ENCODE data around the gene DENND6A.

Gene DENND6A

DNA sequence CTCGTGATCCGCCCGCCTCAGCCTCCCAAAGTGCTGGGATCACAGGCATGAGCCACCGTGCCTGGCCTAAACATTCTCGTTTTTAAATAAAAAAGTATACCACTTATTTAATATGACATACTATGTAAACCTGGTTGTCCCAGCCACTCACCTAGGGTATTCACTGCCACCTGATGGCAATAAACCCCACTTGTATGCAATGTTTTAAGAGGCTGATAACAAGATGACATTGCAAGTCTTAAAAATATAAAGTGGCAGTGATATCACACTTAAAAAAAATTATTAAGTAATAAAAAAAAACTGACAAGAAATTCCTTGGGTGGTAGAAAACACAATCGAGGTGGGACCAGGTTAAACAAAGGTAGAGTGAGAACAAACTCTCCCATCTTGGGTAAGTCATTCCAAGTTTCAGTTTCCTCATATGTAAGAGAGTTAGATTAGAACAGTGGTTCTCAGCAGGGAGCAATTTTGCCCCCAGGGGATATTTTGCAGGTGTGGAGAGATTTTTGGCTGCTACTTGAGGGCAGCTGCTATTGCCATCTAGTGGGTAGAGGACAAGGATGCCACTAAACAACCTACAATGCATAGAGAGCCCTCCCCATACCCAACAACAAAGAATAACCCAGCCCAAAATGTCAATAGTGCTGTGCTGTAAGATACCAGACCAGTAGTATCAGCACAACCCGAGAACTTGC lies 110.3 kb downstream of the DENND6A start:
- H3K4me3 Mint-ChIP-seq = no peak overlapping the region

DNA sequence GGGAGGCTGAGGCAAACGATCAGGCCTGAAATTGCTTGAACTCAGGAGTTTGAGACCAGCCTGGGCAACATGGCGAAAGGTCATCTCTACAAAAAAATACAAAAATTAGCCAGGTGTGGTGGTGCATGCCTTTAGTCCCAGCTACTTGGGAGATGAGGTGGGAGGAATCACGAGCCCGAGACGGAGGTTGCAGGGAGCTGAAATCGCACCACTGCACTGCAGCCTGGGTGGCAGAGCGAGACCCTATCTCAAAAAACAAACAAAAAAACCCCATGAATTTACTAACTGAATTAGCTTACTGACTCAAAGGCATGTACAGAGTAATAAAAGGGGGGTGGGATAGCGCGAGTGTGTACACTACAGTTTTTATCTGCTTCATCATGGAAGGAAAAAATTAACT lies 115.1 kb downstream of the DENND6A start:
- DNase-seq (ENCODE audit: low spot score in 2 of 2) (no peak), ATAC-seq (replicated peaks; ENCODE audit: extremely low read depth, poor library complexity, severe bottlenecking) (no peak)
- H3K4me3 Mint-ChIP-seq = no peak overlapping the region
- H3K36me3 Mint-ChIP-seq (ENCODE audit: insufficient read depth) = peaks cover 50% of the 10 kb centered on the region
- H3K27me3 Mint-ChIP-seq = no peaks in the 10 kb centered on the region
- H3K9me3 Mint-ChIP-seq = no peaks in the 10 kb centered on the region
- H3K27ac Mint-ChIP-seq (ENCODE audit: low read depth) = peak overlapping the region; percentile 66
- H3K4me1 Mint-ChIP-seq = peaks cover 20% of the 10 kb centered on the region

More for the DNA sequence above, 110.3 kb downstream of the DENND6A start:
- DNase-seq (ENCODE audit: low spot score in 2 of 2) (no peak), ATAC-seq (replicated peaks; ENCODE audit: extremely low read depth, poor library complexity, severe bottlenecking) (peak; percentile 49)
- Mint-ChIP-seq H3K27me3 (no peaks in the 10 kb centered on the region), H3K36me3 (ENCODE audit: insufficient read depth) (peaks cover 27% of the 10 kb centered on the region), H3K9me3 (no peaks in the 10 kb centered on the region), H3K4me1 (peaks cover 22% of the 10 kb centered on the region), H3K27ac (ENCODE audit: low read depth) (no peak overlapping the region)

DNA sequence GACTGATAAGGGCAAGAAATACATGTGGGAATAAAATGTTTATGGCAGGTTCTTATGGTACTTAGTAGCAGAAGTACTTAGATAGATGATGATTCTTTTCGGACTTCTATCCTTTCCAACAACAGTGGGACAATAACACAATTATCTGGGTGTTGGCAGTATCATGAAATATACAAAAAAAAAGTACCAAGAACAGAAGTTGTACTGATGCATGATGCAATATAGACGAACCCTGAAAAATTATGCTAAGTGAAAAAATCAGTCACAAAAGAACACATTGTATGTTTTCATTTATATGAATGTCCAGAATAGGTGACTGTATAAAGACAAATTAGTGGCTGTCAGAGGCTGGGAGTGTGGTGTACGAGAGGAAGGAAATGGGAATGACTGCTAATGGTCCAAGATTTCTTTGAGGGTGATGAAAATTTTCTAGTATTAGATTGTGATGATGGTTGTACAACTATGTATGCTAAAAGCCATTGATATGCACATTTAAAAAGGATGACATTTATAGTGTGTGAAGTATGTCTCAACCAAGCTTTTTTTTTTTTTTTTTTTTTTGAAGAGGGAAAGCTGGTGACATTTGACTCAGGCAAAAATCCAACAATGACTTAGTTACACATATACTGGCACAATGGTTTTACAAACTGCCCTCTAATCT lies 116.8 kb downstream of the DENND6A start:
- no peaks in the 10 kb centered on the region for H3K9me3 Mint-ChIP-seq
- DNase-seq (ENCODE audit: low spot score in 2 of 2) (no peak), ATAC-seq (replicated peaks; ENCODE audit: extremely low read depth, poor library complexity, severe bottlenecking) (no peak)
- no peak overlapping the region for H3K4me3 Mint-ChIP-seq
- peaks cover 20% of the 10 kb centered on the region for H3K4me1 Mint-ChIP-seq
- H3K27ac Mint-ChIP-seq (ENCODE audit: low read depth) = peak overlapping the region; percentile 72
- peaks cover 55% of the 10 kb centered on the region for H3K36me3 Mint-ChIP-seq (ENCODE audit: insufficient read depth)
- H3K27me3 Mint-ChIP-seq = no peaks in the 10 kb centered on the region
